NT2/D1 (cell line): ENCODE measurements around the gene TIRAP.

Experiments used
- DNase-seq: peaks from one replicate; pipeline ENCODE4 v3.0.0-alpha.2; 2011; ENCODE audit warnings: low read depth, low spot score
- H3K27me3 ChIP-seq: 2 replicates; pipeline ENCODE4 v1.6.0; 2011; ENCODE audit warnings: mild to moderate bottlenecking; ENCODE audit not compliant: insufficient read length, insufficient read depth
- H3K36me3 ChIP-seq: 2 replicates; pipeline ENCODE4 v1.6.1; 2011; ENCODE audit warnings: mild to moderate bottlenecking, low read length, mixed read lengths; ENCODE audit not compliant: insufficient read depth, insufficient read length
- H3K4me1 ChIP-seq: 2 replicates; pipeline ENCODE4 v1.5.1; 2011; ENCODE audit not compliant: insufficient read depth, insufficient read length
- H3K4me3 ChIP-seq: 2 replicates; pipeline ENCODE4 v1.5.1; 2011; ENCODE audit warnings: low read depth; ENCODE audit not compliant: insufficient read length
- H3K9ac ChIP-seq: 2 replicates; pipeline ENCODE4 v1.6.0; 2011; ENCODE audit warnings: low read depth; ENCODE audit not compliant: insufficient read length
- H3K9me3 ChIP-seq: 2 replicates; pipeline ENCODE4 v1.5.1; 2011; ENCODE audit warnings: mild to moderate bottlenecking, low read length; ENCODE audit not compliant: insufficient read depth
- SUZ12 ChIP-seq: IDR thresholded peaks from 2 replicates; pipeline ENCODE4 v1.6.1; 2011; ENCODE audit not compliant: insufficient read length, insufficient read depth; ENCODE audit errors: extremely low read depth
- YY1 ChIP-seq: IDR thresholded peaks from 2 replicates; pipeline ENCODE4 v1.6.1; 2011; ENCODE audit not compliant: insufficient read length, insufficient read depth
- ZNF274 ChIP-seq: IDR thresholded peaks from 2 replicates; pipeline ENCODE4 v1.6.1; 2011; ENCODE audit warnings: mild to moderate bottlenecking, low read depth, low read length

TIRAP gene

GRCh38 chr11:126284829-126285228, 1.9 kb downstream of the TIRAP start:
- no peak for DNase-seq
- no peaks in the 10 kb centered on the region for H3K36me3 ChIP-seq
- no peak for TF ChIP-seq YY1
- TF ChIP-seq ZNF274: no peak
- no peak for TF ChIP-seq SUZ12
- no peak overlapping the region for H3K4me3 ChIP-seq
- no peak overlapping the region for H3K9ac ChIP-seq
- H3K27me3 ChIP-seq: peaks cover 22% of the 10 kb centered on the region
- H3K4me1 ChIP-seq: peaks cover 6% of the 10 kb centered on the region
- H3K9me3 ChIP-seq: no peaks in the 10 kb centered on the region

GRCh38 chr11:126288237-126288636, 5.3 kb downstream of the TIRAP start:
- no peak for DNase-seq
- TF ChIP-seq ZNF274 (no peak), YY1 (no peak), SUZ12 (no peak)
- Histone ChIP-seq H3K9ac (no peak overlapping the region), H3K9me3 (no peaks in the 10 kb centered on the region), H3K27me3 (peaks cover 7% of the 10 kb centered on the region), H3K36me3 (peaks cover 15% of the 10 kb centered on the region), H3K4me3 (no peak overlapping the region), H3K4me1 (peaks cover 4% of the 10 kb centered on the region)

GRCh38 chr11:126290887-126291286, 8.0 kb downstream of the TIRAP start:
- H3K4me3 ChIP-seq: no peak overlapping the region
- TF ChIP-seq ZNF274: no peak
- TF ChIP-seq SUZ12: no peak
- TF ChIP-seq YY1: no peak
- no peaks in the 10 kb centered on the region for H3K9me3 ChIP-seq
- DNase-seq: no peak
- H3K27me3 ChIP-seq: no peaks in the 10 kb centered on the region
- H3K36me3 ChIP-seq: peaks cover 27% of the 10 kb centered on the region
- peaks cover 1% of the 10 kb centered on the region for H3K4me1 ChIP-seq
- no peak overlapping the region for H3K9ac ChIP-seq

- no peak for TF ChIP-seq ZNF274
- TF ChIP-seq YY1: no peak
- no peak for TF ChIP-seq SUZ12
- no peaks in the 10 kb centered on the region for H3K9me3 ChIP-seq
Measured at GRCh38 chr11:126293726-126294125, 10.8 kb downstream of the TIRAP start.

GRCh38 chr11:126297004-126297403, 14.1 kb downstream of the TIRAP start:
- H3K36me3 ChIP-seq: peaks cover 31% of the 10 kb centered on the region
- TF ChIP-seq ZNF274 (no peak), SUZ12 (no peak), YY1 (no peak)
- no peak overlapping the region for H3K9ac ChIP-seq
- no peaks in the 10 kb centered on the region for H3K9me3 ChIP-seq
- H3K4me3 ChIP-seq: no peak overlapping the region
- DNase-seq: no peak
- no peaks in the 10 kb centered on the region for H3K4me1 ChIP-seq
- H3K27me3 ChIP-seq: no peaks in the 10 kb centered on the region

More at GRCh38 chr11:126293726-126294125, 10.8 kb downstream of the TIRAP start:
- no peak for DNase-seq
- Histone ChIP-seq H3K27me3 (no peaks in the 10 kb centered on the region), H3K9ac (no peak overlapping the region), H3K36me3 (peaks cover 31% of the 10 kb centered on the region), H3K4me1 (peaks cover 1% of the 10 kb centered on the region), H3K4me3 (no peak overlapping the region)

GRCh38 chr11:126303623-126304456, 20.9 kb downstream of the TIRAP start, which contains the start of gene DCPS:
DCPS (plus strand) TSS chr11:126304060; CDS start chr11:126304081, 21 bp downstream.
- H3K27me3 ChIP-seq: no peaks in the 10 kb centered on the region
- peaks cover 10% of the 10 kb centered on the region for H3K36me3 ChIP-seq
- peak; percentile 84 for DNase-seq
- TF ChIP-seq YY1: peak; percentile 56
- TF ChIP-seq SUZ12: no peak
- H3K4me3 ChIP-seq: peak within 1 kb of the TSS; percentile 72
- H3K9me3 ChIP-seq: no peaks in the 10 kb centered on the region
- peak within 1 kb of the TSS; percentile 86 for H3K9ac ChIP-seq
- H3K4me1 ChIP-seq: no peaks in the 10 kb centered on the region

- Histone ChIP-seq H3K9me3 (no peaks in the 10 kb centered on the region), H3K4me3 (peak overlapping the region; percentile 72), H3K36me3 (peaks cover 9% of the 10 kb centered on the region), H3K4me1 (no peaks in the 10 kb centered on the region), H3K9ac (peak overlapping the region; percentile 86), H3K27me3 (no peaks in the 10 kb centered on the region)
- TF ChIP-seq YY1 (no peak), SUZ12 (no peak), ZNF274 (no peak)
- DNase-seq: no peak
Measured at GRCh38 chr11:126304457-126305075, 21.7 kb downstream of the TIRAP start.
